Prostate gland (tissue), 2 donors: Measurements from ENCODE around the gene C22orf31. TPM values are rescaled to one million over a fixed set of nuclear protein-coding genes. Genes with fewer than 3 reads are reported as not detected.

Experiments
- DNase-seq: peaks from one replicate; pipeline ENCODE4 v3.0.0-alpha.2; 2019; ENCODE audit warnings: low spot score
- H3K27ac ChIP-seq, 2 donors: fragments of 200-600 bp; sonication (generic); 2 replicates each; pipeline ENCODE4 v1.5.1; 2017 to 2019
- H3K27me3 ChIP-seq: fragments of 200-600 bp; sonication (generic); replicated peaks from 2 replicates; pipeline ENCODE4 v1.5.1; 2019; ENCODE audit not compliant: insufficient read depth
- H3K36me3 ChIP-seq, 2 donors: fragments of 200-600 bp; sonication (generic); 1 replicate in 1 of 2; 2 replicates in 1 of 2; pipeline versions ENCODE4 v1.5.1 to v1.8.1; 2017 to 2019
- H3K4me1 ChIP-seq: fragments of 200-600 bp; sonication (generic); replicated peaks from 2 replicates; pipeline ENCODE4 v1.5.1; 2019
- H3K4me3 ChIP-seq, 2 donors: fragments of 200-600 bp; sonication (generic); 2 replicates each; pipeline ENCODE4 v1.5.1; 2017 to 2019
- H3K9me3 ChIP-seq: fragments of 200-600 bp; sonication (generic); 2 replicates; pipeline ENCODE4 v1.5.1; 2017
- CTCF ChIP-seq, 4 experiments: fragments of 200-600 bp in 2 of 4; fragments of 450-650 bp in 2 of 4; sonication (generic) in 2 of 4; IDR thresholded peaks; 1 replicate in 3 of 4; 2 replicates in 1 of 4; pipeline ENCODE4 v1.5.1; 2016 to 2019; ENCODE audit warnings: antibody characterized with exemption in 4 of 4, mild to moderate bottlenecking in 2 of 4, moderate library complexity in 2 of 4
- POLR2A ChIP-seq: fragments of 450-650 bp; IDR thresholded peaks from one replicate; pipeline ENCODE4 v1.6.1; 2016; ENCODE audit warnings: antibody characterized with exemption, mild to moderate bottlenecking
- POLR2AphosphoS5 ChIP-seq: sonication (generic); formaldehyde crosslinking; IDR thresholded peaks from one replicate; pipeline ENCODE4 v1.6.1; 2017; ENCODE audit warnings: antibody characterized with exemption
- WGBS: methylation state at CpG from one replicate; pipeline ENCODE4 v1.1.5; 2018; 5-methylcytosine and 5-hydroxymethylcytosine counted together
- intact Hi-C: fragments of 100-400 bp; cut with DNase I; formaldehyde crosslinking; loops from one replicate; pipeline ENCODE4 v1.14.2; 2022
- total RNA-seq, 2 donors: library from RNA; depleted of rRNA; stranded (reverse); fragments of >200 nt; gene quantifications; one replicate each; pipeline ENCODE4 v1.1.0, GENCODE V29; 2016

C22orf31 gene
- total RNA-seq, 2 donors from 2014 or later = 0.36 to 1.4 TPM

- DNase-seq = no peak
- Histone ChIP-seq H3K27me3 (no peaks in the 10 kb centered on the region), H3K27ac (peak overlapping the region in 1 of 2 donors; percentile 18), H3K9me3 (no peaks in the 10 kb centered on the region), H3K4me3 (no peak overlapping the region), H3K36me3 (no peaks in the 10 kb centered on the region), H3K4me1 (peaks cover 8% of the 10 kb centered on the region)
- TF ChIP-seq CTCF (IDR thresholded peaks at IDR 0.05) = no peak
- no peak for TF ChIP-seq POLR2A
- TF ChIP-seq POLR2AphosphoS5 = no peak
- intact Hi-C loops = loop anchor here (10.0 kb wide), 1 partner anchor 166 kb away; no protein-coding TSS in a partner anchor
- 65% methylated on average over 6 of the region's 6 CpGs for WGBS
Observed at GRCh38 chr22:29078869-29079207, 17.2 kb upstream of the C22orf31 start.

GRCh38 chr22:29078036-29078868 is 16.6 kb upstream of the C22orf31 start:
- intact Hi-C loops = loop anchor here (10.0 kb wide), 1 partner anchor 167 kb away; no protein-coding TSS in a partner anchor
- no peak for DNase-seq
- no peaks in the 10 kb centered on the region for H3K27me3 ChIP-seq
- no peaks in the 10 kb centered on the region for H3K36me3 ChIP-seq
- peaks cover 8% of the 10 kb centered on the region for H3K4me1 ChIP-seq
- H3K4me3 ChIP-seq = no peak overlapping the region
- WGBS = 69% methylated on average over 6 of the region's 6 CpGs
- TF ChIP-seq POLR2AphosphoS5 (no peak), POLR2A (no peak), CTCF (IDR thresholded peaks at IDR 0.05) (no peak)
- H3K27ac ChIP-seq = peak overlapping the region in 1 of 2 donors; percentile 18
- H3K9me3 ChIP-seq = no peaks in the 10 kb centered on the region

- Histone ChIP-seq H3K36me3 (no peaks in the 10 kb centered on the region), H3K4me3 (peak overlapping the region; percentile 75 to 80), H3K4me1 (peaks cover 9% of the 10 kb centered on the region), H3K9me3 (no peaks in the 10 kb centered on the region), H3K27me3 (no peaks in the 10 kb centered on the region), H3K27ac (peak overlapping the region; percentile 77 to 80)
- TF ChIP-seq POLR2AphosphoS5 = no peak
- no peak for TF ChIP-seq POLR2A
- 29% methylated on average over 10 of the region's 10 CpGs for WGBS
- DNase-seq = no peak
- intact Hi-C loops = loop anchor here (5.0 to 10.0 kb wide), 2 partner anchors 78 to 170 kb away; no protein-coding TSS in a partner anchor
Observed at GRCh38 chr22:29074276-29074772, 12.7 kb upstream of the C22orf31 start.

- Histone ChIP-seq H3K4me1 (peaks cover 7% of the 10 kb centered on the region), H3K4me3 (peak overlapping the region; percentile 75 to 80), H3K9me3 (no peaks in the 10 kb centered on the region), H3K36me3 (no peaks in the 10 kb centered on the region), H3K27me3 (no peaks in the 10 kb centered on the region), H3K27ac (peak overlapping the region; percentile 77 to 80)
- WGBS = 3% methylated on average over 53 of the region's 53 CpGs
- intact Hi-C loops = loop anchor here (5.0 to 10.0 kb wide), 2 partner anchors 79 to 171 kb away; no protein-coding TSS in a partner anchor
- DNase-seq = peak; percentile 50
- TF ChIP-seq POLR2A (no peak), POLR2AphosphoS5 (no peak), CTCF (IDR thresholded peaks at IDR 0.05) (peak in 1 of 4 experiments; percentile 28)
Observed at GRCh38 chr22:29073618-29074275, 12.1 kb upstream of the C22orf31 start.

GRCh38 chr22:29072979-29073617 is 11.5 kb upstream of the C22orf31 start, which contains the start of gene KREMEN1:
TSS of gene KREMEN1 (plus strand) at chr22:29073035. CDS start at chr22:29073131, 96 bp downstream.
- peak within 1 kb of the TSS; percentile 75 to 80 for H3K4me3 ChIP-seq
- no peaks in the 10 kb centered on the region for H3K27me3 ChIP-seq
- no peaks in the 10 kb centered on the region for H3K36me3 ChIP-seq
- under 1% methylated on average over 22 of the region's 76 CpGs for WGBS
- TF ChIP-seq POLR2AphosphoS5 (no peak), POLR2A (no peak), CTCF (IDR thresholded peaks at IDR 0.05) (no peak)
- peaks cover 7% of the 10 kb centered on the region for H3K4me1 ChIP-seq
- intact Hi-C loops = loop anchor here (5.0 to 10.0 kb wide), 2 partner anchors 79 to 172 kb away; no protein-coding TSS in a partner anchor
- H3K27ac ChIP-seq = peak within 1 kb of the TSS; percentile 77 to 80
- no peak for DNase-seq
- H3K9me3 ChIP-seq = no peaks in the 10 kb centered on the region
